HL-60 (cell line): ENCODE measurements around the gene FGD5.

Source experiments
- DNase-seq, 2 experiments: peaks; one replicate each; pipeline ENCODE4 v3.0.0-alpha.2; 2010 to 2020; ENCODE audit warnings: low read depth in 1 of 2, low spot score in 1 of 2
- H3K27ac ChIP-seq: fragments of 250-450 bp; sonication (Bioruptor Pico); replicated peaks from 2 replicates; pipeline ENCODE4 v1.5.1; 2020; ENCODE audit warnings: mild to moderate bottlenecking, moderate library complexity
- H3K27me3 ChIP-seq: fragments of 250-450 bp; sonication (Bioruptor Pico); 2 replicates; pipeline ENCODE4 v1.5.1; 2021; ENCODE audit warnings: mild to moderate bottlenecking, moderate library complexity; ENCODE audit not compliant: insufficient read depth, poor library complexity, severe bottlenecking
- H3K4me3 ChIP-seq: replicated peaks from 2 replicates; pipeline ENCODE4 v1.5.1; 2011; ENCODE audit warnings: mild to moderate bottlenecking, control low read depth, low read length; ENCODE audit not compliant: insufficient read depth
- CTCF ChIP-seq: IDR thresholded peaks from one replicate; pipeline ENCODE4 v1.5.1; 2011; ENCODE audit warnings: low read length, control low read depth, inconsistent platforms; ENCODE audit not compliant: insufficient read depth
- GABPA ChIP-seq: IDR thresholded peaks from 2 replicates; pipeline ENCODE4 v1.6.1; 2012; ENCODE audit warnings: low read depth
- POLR2AphosphoS5 ChIP-seq: IDR thresholded peaks from 2 replicates; pipeline ENCODE4 v1.6.1; 2012; ENCODE audit warnings: low read depth
- SPI1 ChIP-seq: IDR thresholded peaks from 2 replicates; pipeline ENCODE4 v1.6.1; 2012; ENCODE audit warnings: low read depth, mild to moderate bottlenecking, borderline replicate concordance
- TF ChIP-seq, protein P1 (sequence below): IDR thresholded peaks from 2 replicates; pipeline ENCODE4 v1.6.1; 2012; ENCODE audit warnings: low read depth; ENCODE audit not compliant: insufficient replicate concordance

FGD5 gene

DNA sequence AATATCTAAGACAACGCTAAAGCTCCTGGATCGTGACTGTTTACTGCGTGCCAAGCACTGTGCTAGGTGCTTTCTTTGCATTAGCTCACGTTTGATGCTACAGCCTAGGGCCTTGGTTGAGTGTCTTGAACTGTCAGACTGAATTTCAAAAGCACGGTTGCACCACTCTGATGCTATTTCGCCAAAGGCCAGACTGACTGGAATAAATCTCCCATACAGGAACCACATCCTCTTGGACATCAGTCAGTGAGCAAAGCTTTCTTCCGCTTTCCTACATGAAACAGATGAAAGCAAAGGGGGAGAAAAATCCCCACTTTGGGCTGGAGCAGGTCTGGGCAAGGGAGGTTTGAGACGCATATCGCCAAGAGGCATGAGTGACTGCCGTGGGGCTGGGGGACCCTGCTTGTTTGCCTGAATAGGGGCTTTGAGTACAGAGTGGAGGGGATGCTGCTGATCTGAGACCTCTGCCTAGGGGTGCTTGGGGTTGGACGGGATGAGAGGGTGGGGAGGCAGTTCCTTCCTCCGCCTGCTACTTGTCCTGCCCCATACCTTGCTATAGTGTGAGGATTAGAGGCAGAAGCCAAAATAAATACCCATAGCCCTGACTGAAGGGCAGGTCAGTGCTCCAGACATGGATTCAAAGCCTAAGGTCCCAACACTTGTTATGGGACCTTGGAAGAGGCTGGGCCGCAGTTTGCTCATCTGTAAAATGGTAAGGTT is 5.3 kb downstream of the FGD5 start:
- Histone ChIP-seq H3K4me3 (no peak overlapping the region), H3K27ac (no peak overlapping the region), H3K27me3 (peaks cover 5% of the 10 kb centered on the region)
- peak in 1 of 2 experiments; percentile 30 for DNase-seq
- no peak for TF ChIP-seq CTCF
- TF ChIP-seq POLR2AphosphoS5, result no peak
- no peak for TF ChIP-seq SPI1
- TF ChIP-seq GABPA, result no peak
- TF ChIP-seq, protein P1, sequence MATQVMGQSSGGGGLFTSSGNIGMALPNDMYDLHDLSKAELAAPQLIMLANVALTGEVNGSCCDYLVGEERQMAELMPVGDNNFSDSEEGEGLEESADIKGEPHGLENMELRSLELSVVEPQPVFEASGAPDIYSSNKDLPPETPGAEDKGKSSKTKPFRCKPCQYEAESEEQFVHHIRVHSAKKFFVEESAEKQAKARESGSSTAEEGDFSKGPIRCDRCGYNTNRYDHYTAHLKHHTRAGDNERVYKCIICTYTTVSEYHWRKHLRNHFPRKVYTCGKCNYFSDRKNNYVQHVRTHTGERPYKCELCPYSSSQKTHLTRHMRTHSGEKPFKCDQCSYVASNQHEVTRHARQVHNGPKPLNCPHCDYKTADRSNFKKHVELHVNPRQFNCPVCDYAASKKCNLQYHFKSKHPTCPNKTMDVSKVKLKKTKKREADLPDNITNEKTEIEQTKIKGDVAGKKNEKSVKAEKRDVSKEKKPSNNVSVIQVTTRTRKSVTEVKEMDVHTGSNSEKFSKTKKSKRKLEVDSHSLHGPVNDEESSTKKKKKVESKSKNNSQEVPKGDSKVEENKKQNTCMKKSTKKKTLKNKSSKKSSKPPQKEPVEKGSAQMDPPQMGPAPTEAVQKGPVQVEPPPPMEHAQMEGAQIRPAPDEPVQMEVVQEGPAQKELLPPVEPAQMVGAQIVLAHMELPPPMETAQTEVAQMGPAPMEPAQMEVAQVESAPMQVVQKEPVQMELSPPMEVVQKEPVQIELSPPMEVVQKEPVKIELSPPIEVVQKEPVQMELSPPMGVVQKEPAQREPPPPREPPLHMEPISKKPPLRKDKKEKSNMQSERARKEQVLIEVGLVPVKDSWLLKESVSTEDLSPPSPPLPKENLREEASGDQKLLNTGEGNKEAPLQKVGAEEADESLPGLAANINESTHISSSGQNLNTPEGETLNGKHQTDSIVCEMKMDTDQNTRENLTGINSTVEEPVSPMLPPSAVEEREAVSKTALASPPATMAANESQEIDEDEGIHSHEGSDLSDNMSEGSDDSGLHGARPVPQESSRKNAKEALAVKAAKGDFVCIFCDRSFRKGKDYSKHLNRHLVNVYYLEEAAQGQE, result no peak

GRCh38 chr3:14824646-14825045 is 5.9 kb downstream of the FGD5 start:
- no peak for DNase-seq
- no peak overlapping the region for H3K4me3 ChIP-seq
- no peak overlapping the region for H3K27ac ChIP-seq
- H3K27me3 ChIP-seq, result peaks cover 5% of the 10 kb centered on the region
- TF ChIP-seq CTCF, result no peak
- TF ChIP-seq SPI1, result no peak
- no peak for TF ChIP-seq GABPA
- TF ChIP-seq, protein P1, result no peak
- no peak for TF ChIP-seq POLR2AphosphoS5

DNA sequence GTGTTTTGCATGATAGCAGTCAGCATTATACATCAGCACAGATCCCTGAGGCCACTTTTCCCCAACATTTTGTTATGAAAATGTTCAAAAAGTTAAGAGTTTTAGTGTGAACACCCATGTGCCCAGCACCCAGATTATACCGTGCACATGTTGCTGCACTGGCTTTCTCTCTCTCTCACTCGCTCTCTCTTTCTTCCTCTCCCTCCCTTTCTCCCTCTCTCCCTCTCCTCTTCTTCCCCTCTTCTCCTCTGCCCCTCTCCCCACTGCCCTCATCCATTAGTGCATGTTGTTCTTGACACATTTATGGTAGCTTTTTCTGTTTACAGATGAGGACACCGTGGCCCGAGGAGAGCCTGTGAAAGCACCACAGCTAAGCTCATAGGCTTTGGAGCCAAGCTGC is 7.3 kb downstream of the FGD5 start:
- Histone ChIP-seq H3K27ac (no peak overlapping the region), H3K4me3 (no peak overlapping the region), H3K27me3 (peaks cover 11% of the 10 kb centered on the region)
- no peak for DNase-seq
- no peak for TF ChIP-seq GABPA
- TF ChIP-seq CTCF, result no peak
- TF ChIP-seq POLR2AphosphoS5, result no peak
- no peak for TF ChIP-seq SPI1
- TF ChIP-seq, protein P1, result no peak
